ENCODE results near the gene NAA16. TPM values are rescaled to one million over a fixed set of nuclear protein-coding genes. Genes with fewer than 3 reads are reported as not detected.

Gene NAA16
- total and polyA plus RNA-seq, 2 of the 4 experiments (the other 2 are of a cell fraction): 6.6 to 8.8 TPM

DNA sequence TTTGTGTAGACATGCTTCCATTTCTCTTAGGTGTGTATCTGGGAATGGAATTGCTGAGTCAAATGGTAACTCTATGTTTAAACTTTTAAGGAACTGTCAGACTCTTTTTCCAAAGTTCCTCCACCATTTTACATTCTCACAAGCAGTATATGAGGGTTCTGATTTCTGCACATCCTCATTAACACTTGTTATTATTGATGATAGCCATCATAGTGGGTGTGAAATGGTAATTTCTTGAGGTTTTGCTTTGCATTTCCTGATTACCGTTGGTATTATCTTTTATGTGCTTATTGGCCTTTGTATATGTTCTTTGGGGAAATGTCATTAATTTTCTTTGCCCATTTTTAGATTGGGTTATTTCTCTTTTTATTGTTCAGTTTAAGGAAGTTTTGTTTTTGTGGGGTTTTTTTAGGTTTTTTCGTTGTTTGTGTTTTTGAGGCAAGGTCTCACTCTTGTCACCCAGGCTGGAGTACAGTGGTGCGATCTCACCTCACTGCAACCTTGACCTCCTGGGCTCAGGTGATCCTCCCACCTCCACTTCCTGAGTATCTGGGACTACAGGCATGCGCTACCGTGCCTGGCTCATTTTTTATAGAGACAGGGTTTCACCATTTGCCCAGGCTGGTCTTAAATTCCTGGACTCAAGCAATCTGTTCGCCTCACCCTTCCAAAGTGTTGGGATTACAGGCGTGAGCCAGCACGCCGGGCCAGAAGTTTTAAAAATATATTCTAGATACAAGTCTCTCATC lies 34.3 kb downstream of the NAA16 start:
- no peak overlapping the region for H2BK5ac ChIP-seq (ENCODE audit: low read depth, low read length, poor library complexity, severe bottlenecking)
- in situ Hi-C loops (cut with MboI; ENCODE audit: low sequenced_read_pairs) (no loop called here), dilution Hi-C loops (cut with HindIII; ENCODE audit: low sequenced_read_pairs, unreplicated experiment) (no loop called here), intact Hi-C loops (cut with micrococcal nuclease) (no loop called here)
- CTCF ChIA-PET: no interaction called here
- no TSS peak for BruUV-seq (replicated peaks)
- ATAC-seq (ENCODE audit: low read depth) (no peak), DNase-seq (no peak)
- H2BK15ac ChIP-seq (ENCODE audit: low read depth, low read length): no peak overlapping the region
- H2AK9ac ChIP-seq (replicated peaks; ENCODE audit: low read depth, low read length, poor library complexity): no peak overlapping the region
- POLR2A ChIA-PET (ENCODE audit: unreplicated experiment): no interaction called here
- H3K18ac ChIP-seq (ENCODE audit: low read depth, low read length): no peak overlapping the region
- no peaks in the 10 kb centered on the region for H3K27me3 ChIP-seq (ENCODE audit: control insufficient read depth, insufficient read depth, low read length)
- H3K4me2 ChIP-seq (ENCODE audit: low read depth, low read length): no peak overlapping the region
- no peak overlapping the region for H4K8ac ChIP-seq (ENCODE audit: low read depth in 2 of 2, low read length in 2 of 2)
- no CpG with 5 or more reads among the region's 9 CpGs for WGBS, 2 experiments (ENCODE audit: extremely low coverage in 2 of 2, insufficient read length in 1 of 2)
- H3K14ac ChIP-seq (replicated peaks; ENCODE audit: low read depth, low read length): no peak overlapping the region
- H3K4me1 ChIP-seq (ENCODE audit: control insufficient read depth, insufficient read depth, low read length): no peaks in the 10 kb centered on the region
- H3K4ac ChIP-seq (ENCODE audit: low read depth, low read length): no peak overlapping the region
- H3K27ac ChIP-seq (ENCODE audit: insufficient read depth, low read length): no peak overlapping the region
- no peak overlapping the region for H3K4me3 ChIP-seq (ENCODE audit: insufficient read depth, low read depth, low read length)
- no peak overlapping the region for H3K56ac ChIP-seq (ENCODE audit: extremely low read depth, insufficient read depth, low read length)
- no peak overlapping the region for H3K23ac ChIP-seq (ENCODE audit: low read depth, low read length)
- H4K91ac ChIP-seq (ENCODE audit: insufficient read depth, low read depth, low read length): no peak overlapping the region
- no peak overlapping the region for H2BK120ac ChIP-seq (ENCODE audit: low read depth, low read length)
- H2BK20ac ChIP-seq (ENCODE audit: low read depth, low read length): no peak overlapping the region
- H2AK5ac ChIP-seq (ENCODE audit: low read depth, low read length): no peak overlapping the region
- no peaks in the 10 kb centered on the region; the same call in 1 of the 2 replicates for H3K9me1 ChIP-seq (ENCODE audit: insufficient read depth, low read length)
- no peak overlapping the region for H3K9ac ChIP-seq (ENCODE audit: low read depth, low read length)
- no peak overlapping the region for H4K5ac ChIP-seq (ENCODE audit: low read depth, low read length)
- peaks cover 26 to 36% of the 10 kb centered on the region in 2 experiments for H3K79me1 ChIP-seq (ENCODE audit: low read depth in 1 of 2, low read length in 2 of 2)
- H2AFZ ChIP-seq (replicated peaks; ENCODE audit: low read length, poor library complexity): no peak overlapping the region
- 0 out of 2 replicates have a peak, but pooled peaks cover 3% of the 10 kb centered on the region for H4K20me1 ChIP-seq (ENCODE audit: insufficient read depth, low read length)
- TF ChIP-seq RAD21 (IDR thresholded peaks at IDR 0.05; ENCODE audit: low read length) (no peak), FOS (IDR thresholded peaks at IDR 0.05; ENCODE audit: low read depth, low read length) (no peak), MAZ (IDR thresholded peaks at IDR 0.05; ENCODE audit: borderline replicate concordance, low read depth, low read length) (no peak), SMC3 (IDR thresholded peaks at IDR 0.05; ENCODE audit: low read depth, low read length) (no peak), MAFK (IDR thresholded peaks at IDR 0.05; ENCODE audit: low read depth, low read length) (no peak), RCOR1 (IDR thresholded peaks at IDR 0.05; ENCODE audit: insufficient replicate concordance, low read length) (no peak), CHD1 (IDR thresholded peaks at IDR 0.05; ENCODE audit: low read depth, low read length) (no peak), CEBPB (IDR thresholded peaks at IDR 0.05; ENCODE audit: low read depth, low read length) (no peak), POLR2A (IDR thresholded peaks at IDR 0.05; ENCODE audit: low read depth, low read length) (no peak), RFX5 (IDR thresholded peaks at IDR 0.05; ENCODE audit: low read depth, low read length) (no peak), MXI1 (IDR thresholded peaks at IDR 0.05; ENCODE audit: borderline replicate concordance, low read depth, low read length) (no peak), BHLHE40 (IDR thresholded peaks at IDR 0.05; ENCODE audit: low read depth, low read length) (no peak)
- TF ChIP-seq, protein P1, sequence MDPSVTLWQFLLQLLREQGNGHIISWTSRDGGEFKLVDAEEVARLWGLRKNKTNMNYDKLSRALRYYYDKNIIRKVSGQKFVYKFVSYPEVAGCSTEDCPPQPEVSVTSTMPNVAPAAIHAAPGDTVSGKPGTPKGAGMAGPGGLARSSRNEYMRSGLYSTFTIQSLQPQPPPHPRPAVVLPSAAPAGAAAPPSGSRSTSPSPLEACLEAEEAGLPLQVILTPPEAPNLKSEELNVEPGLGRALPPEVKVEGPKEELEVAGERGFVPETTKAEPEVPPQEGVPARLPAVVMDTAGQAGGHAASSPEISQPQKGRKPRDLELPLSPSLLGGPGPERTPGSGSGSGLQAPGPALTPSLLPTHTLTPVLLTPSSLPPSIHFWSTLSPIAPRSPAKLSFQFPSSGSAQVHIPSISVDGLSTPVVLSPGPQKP (IDR thresholded peaks at IDR 0.05; ENCODE audit: borderline replicate concordance, low read depth, low read length): no peak
- TF ChIP-seq, protein P2, sequence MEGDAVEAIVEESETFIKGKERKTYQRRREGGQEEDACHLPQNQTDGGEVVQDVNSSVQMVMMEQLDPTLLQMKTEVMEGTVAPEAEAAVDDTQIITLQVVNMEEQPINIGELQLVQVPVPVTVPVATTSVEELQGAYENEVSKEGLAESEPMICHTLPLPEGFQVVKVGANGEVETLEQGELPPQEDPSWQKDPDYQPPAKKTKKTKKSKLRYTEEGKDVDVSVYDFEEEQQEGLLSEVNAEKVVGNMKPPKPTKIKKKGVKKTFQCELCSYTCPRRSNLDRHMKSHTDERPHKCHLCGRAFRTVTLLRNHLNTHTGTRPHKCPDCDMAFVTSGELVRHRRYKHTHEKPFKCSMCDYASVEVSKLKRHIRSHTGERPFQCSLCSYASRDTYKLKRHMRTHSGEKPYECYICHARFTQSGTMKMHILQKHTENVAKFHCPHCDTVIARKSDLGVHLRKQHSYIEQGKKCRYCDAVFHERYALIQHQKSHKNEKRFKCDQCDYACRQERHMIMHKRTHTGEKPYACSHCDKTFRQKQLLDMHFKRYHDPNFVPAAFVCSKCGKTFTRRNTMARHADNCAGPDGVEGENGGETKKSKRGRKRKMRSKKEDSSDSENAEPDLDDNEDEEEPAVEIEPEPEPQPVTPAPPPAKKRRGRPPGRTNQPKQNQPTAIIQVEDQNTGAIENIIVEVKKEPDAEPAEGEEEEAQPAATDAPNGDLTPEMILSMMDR (conservative IDR thresholded peaks at IDR 0.05; ENCODE audit: low read depth, low read length): no peak
- TF ChIP-seq, protein P3, sequence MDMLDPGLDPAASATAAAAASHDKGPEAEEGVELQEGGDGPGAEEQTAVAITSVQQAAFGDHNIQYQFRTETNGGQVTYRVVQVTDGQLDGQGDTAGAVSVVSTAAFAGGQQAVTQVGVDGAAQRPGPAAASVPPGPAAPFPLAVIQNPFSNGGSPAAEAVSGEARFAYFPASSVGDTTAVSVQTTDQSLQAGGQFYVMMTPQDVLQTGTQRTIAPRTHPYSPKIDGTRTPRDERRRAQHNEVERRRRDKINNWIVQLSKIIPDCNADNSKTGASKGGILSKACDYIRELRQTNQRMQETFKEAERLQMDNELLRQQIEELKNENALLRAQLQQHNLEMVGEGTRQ (IDR thresholded peaks at IDR 0.05; ENCODE audit: low read depth, low read length): no peak
- peaks cover 20% of the 10 kb centered on the region for H3K36me3 ChIP-seq (ENCODE audit: control insufficient read depth, insufficient read depth, low read length)
- H3K9me3 ChIP-seq (ENCODE audit: control insufficient read depth, insufficient read depth, low read length): no peaks in the 10 kb centered on the region

Measured in IMR-90 (cell line).